ENCODE results near the gene SLC2A9. TPM values are rescaled to one million over a fixed set of nuclear protein-coding genes. Genes with fewer than 3 reads are reported as not detected.
A peak's percentile ranks its signal among the peaks of the same experiment; 100 is the strongest.

Gene SLC2A9
- total and polyA plus RNA-seq, 2 of the 4 experiments (the other 2 are of a cell fraction): 0.72 to 2.1 TPM

DNA sequence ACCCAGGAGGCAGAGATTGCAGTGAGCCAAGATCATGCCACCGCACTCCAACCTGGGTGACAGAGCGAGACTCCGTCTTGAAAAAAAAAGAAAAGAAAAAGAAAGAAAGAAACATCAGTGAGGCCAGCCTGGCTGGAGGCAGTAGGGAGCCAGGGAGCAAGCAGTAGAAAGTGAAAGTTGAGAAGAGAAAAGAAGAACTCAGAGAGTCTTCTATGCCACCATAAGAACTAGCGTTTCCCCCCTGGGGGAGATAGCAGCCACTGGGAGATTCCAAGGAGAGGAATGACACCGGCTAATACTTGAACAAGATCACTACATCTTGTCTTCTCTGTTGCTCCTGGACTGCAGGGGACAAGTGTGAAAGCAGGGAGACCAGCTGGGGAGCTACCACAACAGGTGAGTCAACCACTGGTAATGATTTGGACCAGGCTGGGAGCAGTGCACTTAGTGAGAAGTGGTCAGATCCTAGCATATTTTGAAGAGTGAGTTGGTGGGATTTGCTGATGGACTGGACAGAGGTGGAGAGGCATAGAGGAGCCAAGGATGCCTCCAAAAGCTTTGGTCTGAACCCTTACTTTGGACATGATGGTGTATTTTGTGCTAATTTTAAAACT, 33.4 kb downstream of the SLC2A9 start:
- Histone ChIP-seq H2AFZ (replicated peaks; ENCODE audit: low read length, poor library complexity) (no peak overlapping the region), H3K27me3 (ENCODE audit: control insufficient read depth, insufficient read depth, low read length) (no peaks in the 10 kb centered on the region), H2AK9ac (replicated peaks; ENCODE audit: low read depth, low read length, poor library complexity) (no peak overlapping the region), H4K20me1 (ENCODE audit: insufficient read depth, low read length) (no peaks in the 10 kb centered on the region), H3K4me1 (ENCODE audit: control insufficient read depth, insufficient read depth, low read length) (peaks cover 6% of the 10 kb centered on the region; the same call in 1 of the 2 replicates), H3K9me1 (ENCODE audit: insufficient read depth, low read length) (no peaks in the 10 kb centered on the region), H3K4me3 (ENCODE audit: insufficient read depth, low read depth, low read length) (no peak overlapping the region), H3K56ac (ENCODE audit: extremely low read depth, insufficient read depth, low read length) (no peak overlapping the region), H2BK15ac (ENCODE audit: low read depth, low read length) (no peak overlapping the region), H3K27ac (ENCODE audit: insufficient read depth, low read length) (no peak overlapping the region), H3K4ac (ENCODE audit: low read depth, low read length) (no peak overlapping the region), H3K9me3 (ENCODE audit: control insufficient read depth, insufficient read depth, low read length) (no peaks in the 10 kb centered on the region), H3K14ac (replicated peaks; ENCODE audit: low read depth, low read length) (no peak overlapping the region), H4K91ac (ENCODE audit: insufficient read depth, low read depth, low read length) (no peak overlapping the region), H3K4me2 (ENCODE audit: low read depth, low read length) (no peak overlapping the region; the same call in 1 of the 2 replicates), H3K9ac (ENCODE audit: low read depth, low read length) (no peak overlapping the region), H2BK20ac (ENCODE audit: low read depth, low read length) (no peak overlapping the region), H2BK5ac (ENCODE audit: low read depth, low read length, poor library complexity, severe bottlenecking) (no peak overlapping the region), H3K36me3 (ENCODE audit: control insufficient read depth, insufficient read depth, low read length) (no peaks in the 10 kb centered on the region), H3K18ac (ENCODE audit: low read depth, low read length) (no peak overlapping the region), H2AK5ac (ENCODE audit: low read depth, low read length) (no peak overlapping the region), H3K79me1 (ENCODE audit: low read depth in 1 of 2, low read length in 2 of 2) (no peaks in the 10 kb centered on the region), H4K5ac (ENCODE audit: low read depth, low read length) (no peak overlapping the region), H2BK120ac (ENCODE audit: low read depth, low read length) (no peak overlapping the region), H3K23ac (ENCODE audit: low read depth, low read length) (no peak overlapping the region), H4K8ac (ENCODE audit: low read depth in 2 of 2, low read length in 2 of 2) (no peak overlapping the region)
- dilution Hi-C loops (cut with HindIII; ENCODE audit: low sequenced_read_pairs, unreplicated experiment) (no loop called here), in situ Hi-C loops (cut with MboI; ENCODE audit: low sequenced_read_pairs) (no loop called here), intact Hi-C loops (cut with micrococcal nuclease) (no loop called here)
- BruUV-seq (replicated peaks): no TSS peak
- ATAC-seq (ENCODE audit: low read depth) (peak; percentile 32; the same call in 1 of the 2 replicates), DNase-seq (no peak)
- ChIA-PET CTCF (interaction anchor here (0.9 kb wide), 1 partner anchor 11 kb away, joined by 3 read pairs; no protein-coding TSS in a partner anchor), POLR2A (ENCODE audit: unreplicated experiment) (no interaction called here)
- no peak for TF ChIP-seq NFE2L2 (IDR thresholded peaks at IDR 0.05; ENCODE audit: low read depth, low read length)
- TF ChIP-seq, protein P1, sequence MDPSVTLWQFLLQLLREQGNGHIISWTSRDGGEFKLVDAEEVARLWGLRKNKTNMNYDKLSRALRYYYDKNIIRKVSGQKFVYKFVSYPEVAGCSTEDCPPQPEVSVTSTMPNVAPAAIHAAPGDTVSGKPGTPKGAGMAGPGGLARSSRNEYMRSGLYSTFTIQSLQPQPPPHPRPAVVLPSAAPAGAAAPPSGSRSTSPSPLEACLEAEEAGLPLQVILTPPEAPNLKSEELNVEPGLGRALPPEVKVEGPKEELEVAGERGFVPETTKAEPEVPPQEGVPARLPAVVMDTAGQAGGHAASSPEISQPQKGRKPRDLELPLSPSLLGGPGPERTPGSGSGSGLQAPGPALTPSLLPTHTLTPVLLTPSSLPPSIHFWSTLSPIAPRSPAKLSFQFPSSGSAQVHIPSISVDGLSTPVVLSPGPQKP (IDR thresholded peaks at IDR 0.05; ENCODE audit: borderline replicate concordance, low read depth, low read length): no peak
- no peak for TF ChIP-seq MAZ (IDR thresholded peaks at IDR 0.05; ENCODE audit: borderline replicate concordance, low read depth, low read length)
- no peak for TF ChIP-seq SMC3 (IDR thresholded peaks at IDR 0.05; ENCODE audit: low read depth, low read length)
- no peak for TF ChIP-seq FOS (IDR thresholded peaks at IDR 0.05; ENCODE audit: low read depth, low read length)
- no peak for TF ChIP-seq RAD21 (IDR thresholded peaks at IDR 0.05; ENCODE audit: low read length)
- TF ChIP-seq MAFK (IDR thresholded peaks at IDR 0.05; ENCODE audit: low read depth, low read length): no peak
- TF ChIP-seq, protein P2, sequence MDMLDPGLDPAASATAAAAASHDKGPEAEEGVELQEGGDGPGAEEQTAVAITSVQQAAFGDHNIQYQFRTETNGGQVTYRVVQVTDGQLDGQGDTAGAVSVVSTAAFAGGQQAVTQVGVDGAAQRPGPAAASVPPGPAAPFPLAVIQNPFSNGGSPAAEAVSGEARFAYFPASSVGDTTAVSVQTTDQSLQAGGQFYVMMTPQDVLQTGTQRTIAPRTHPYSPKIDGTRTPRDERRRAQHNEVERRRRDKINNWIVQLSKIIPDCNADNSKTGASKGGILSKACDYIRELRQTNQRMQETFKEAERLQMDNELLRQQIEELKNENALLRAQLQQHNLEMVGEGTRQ (IDR thresholded peaks at IDR 0.05; ENCODE audit: low read depth, low read length): no peak
- TF ChIP-seq RCOR1 (IDR thresholded peaks at IDR 0.05; ENCODE audit: insufficient replicate concordance, low read length): no peak
- TF ChIP-seq CHD1 (IDR thresholded peaks at IDR 0.05; ENCODE audit: low read depth, low read length): no peak
- TF ChIP-seq CEBPB (IDR thresholded peaks at IDR 0.05; ENCODE audit: low read depth, low read length): no peak
- TF ChIP-seq RFX5 (IDR thresholded peaks at IDR 0.05; ENCODE audit: low read depth, low read length): no peak
- no peak for TF ChIP-seq MXI1 (IDR thresholded peaks at IDR 0.05; ENCODE audit: borderline replicate concordance, low read depth, low read length)
- TF ChIP-seq POLR2A (IDR thresholded peaks at IDR 0.05; ENCODE audit: low read depth, low read length): no peak
- no peak for TF ChIP-seq BHLHE40 (IDR thresholded peaks at IDR 0.05; ENCODE audit: low read depth, low read length)
- no CpG with 5 or more reads among the region's 5 CpGs for WGBS, 2 experiments (ENCODE audit: extremely low coverage in 2 of 2, insufficient read length in 1 of 2)
